Gastrocnemius medialis (tissue), 4 donors: Measurements from ENCODE around the gene DSCAML1. TPM values are rescaled to one million over a fixed set of nuclear protein-coding genes. Genes with fewer than 3 reads are reported as not detected.

Experiments
- ATAC-seq, 2 donors: fragments of 150-250 bp; one replicate each; pipeline ENCODE4 v1.9.1; 2016
- DNase-seq, 2 donors: peaks; one replicate each; pipeline ENCODE4 v3.0.0-alpha.2; 2019
- H3K27ac ChIP-seq, 4 donors: fragments of 200-600 bp; sonication (generic); 1 replicate in 1 of 4; 2 replicates in 3 of 4; pipeline ENCODE4 v1.5.1; 2016 to 2018; ENCODE audit warnings: mild to moderate bottlenecking in 2 of 4, moderate library complexity in 1 of 4
- H3K27me3 ChIP-seq, 3 donors: fragments of 200-600 bp; sonication (generic) in 2 of 3; 1 replicate in 1 of 3; 2 replicates in 2 of 3; pipeline versions ENCODE4 v1.5.1 to v1.6.0; 2016 to 2019; ENCODE audit warnings: mild to moderate bottlenecking in 1 of 3, moderate library complexity in 1 of 3
- H3K36me3 ChIP-seq, 2 donors: fragments of 200-600 bp; sonication (generic) in 1 of 2; one replicate each; pipeline ENCODE4 v1.5.1; 2017 to 2018
- H3K4me1 ChIP-seq, 2 donors: fragments of 200-600 bp; sonication (generic) in 1 of 2; one replicate each; pipeline ENCODE4 v1.5.1; 2016 to 2017; ENCODE audit warnings: mild to moderate bottlenecking in 2 of 2
- H3K4me3 ChIP-seq, 4 donors: fragments of 200-600 bp; sonication (generic) in 3 of 4; 1 replicate in 1 of 4; 2 replicates in 3 of 4; pipeline ENCODE4 v1.5.1; 2016 to 2019; ENCODE audit warnings: mild to moderate bottlenecking in 2 of 4
- H3K9me3 ChIP-seq, 3 donors: fragments of 200-600 bp; sonication (generic) in 2 of 3; 1 replicate in 1 of 3; 2 replicates in 2 of 3; pipeline ENCODE4 v1.5.1; 2016 to 2019
- POLR2A ChIP-seq, 2 donors: fragments of 450-650 bp; IDR thresholded peaks; one replicate each; pipeline ENCODE4 v1.6.1; 2017; ENCODE audit warnings: antibody characterized with exemption in 2 of 2, mild to moderate bottlenecking in 2 of 2, moderate library complexity in 2 of 2
- in situ Hi-C, 4 donors: fragments of 200-750 bp; cut with MboI; loops; one replicate each; pipeline versions ENCODE4 v1.15.0 to v1.8.0; 2017; ENCODE audit warnings: low sequenced_read_pairs in 4 of 4
- intact Hi-C: fragments of 100-400 bp; cut with DNase I; formaldehyde crosslinking; loops from one replicate; pipeline ENCODE4 v1.15.1; 2023; ENCODE audit warnings: low total_unique reads
- total RNA-seq, 4 donors: library from RNA; depleted of rRNA; stranded (reverse); fragments of >200 nt; gene quantifications; one replicate each; pipeline versions ENCODE4 v1.1.0 to v1.2.3, GENCODE V29; 2016
- TF ChIP-seq, protein P1 (sequence below), 5 experiments: fragments of 450-650 bp in 3 of 5; fragments of 200-600 bp in 2 of 5; sonication (generic) in 2 of 5; IDR thresholded peaks in 4 of 5; conservative IDR thresholded peaks in 1 of 5; 1 replicate in 4 of 5; 2 replicates in 1 of 5; pipeline ENCODE4 v1.5.1; 2016 to 2019; ENCODE audit warnings: antibody characterized with exemption in 5 of 5, mild to moderate bottlenecking in 3 of 5, moderate library complexity in 3 of 5

DSCAML1 gene
- total RNA-seq, 4 donors from 2014 or later, result 0.05 to 0.15 (median 0.07) TPM

DNA sequence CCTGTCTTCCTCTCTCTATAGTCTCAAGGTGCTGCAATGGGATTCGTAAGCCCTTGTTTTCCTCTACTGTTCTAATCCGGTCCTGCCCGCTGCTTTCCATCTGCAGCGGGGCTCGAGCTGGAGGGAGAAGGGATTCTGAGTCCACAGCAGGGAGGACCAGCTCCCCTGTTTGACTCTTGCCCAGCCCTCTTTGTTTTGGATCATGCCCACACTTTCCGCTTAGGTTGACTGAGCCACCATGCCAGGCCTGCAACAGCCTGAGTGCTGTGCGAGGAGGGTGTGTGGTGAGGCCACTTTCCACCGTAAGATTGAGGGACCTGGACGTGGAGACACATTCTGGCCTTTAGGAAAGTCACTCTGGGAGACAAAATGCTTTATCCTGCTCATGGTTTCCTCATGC, 411.1 kb downstream of the DSCAML1 start:
- Histone ChIP-seq H3K4me1 (no peaks in the 10 kb centered on the region), H3K4me3 (no peak overlapping the region), H3K27me3 (no peaks in the 10 kb centered on the region), H3K27ac (no peak overlapping the region), H3K9me3 (no peaks in the 10 kb centered on the region), H3K36me3 (peaks cover 0 to 7% of the 10 kb centered on the region in 2 donors)
- in situ Hi-C loops (no loop called here), intact Hi-C loops (no loop called here)
- ATAC-seq, result no peak
- TF ChIP-seq, protein P1, sequence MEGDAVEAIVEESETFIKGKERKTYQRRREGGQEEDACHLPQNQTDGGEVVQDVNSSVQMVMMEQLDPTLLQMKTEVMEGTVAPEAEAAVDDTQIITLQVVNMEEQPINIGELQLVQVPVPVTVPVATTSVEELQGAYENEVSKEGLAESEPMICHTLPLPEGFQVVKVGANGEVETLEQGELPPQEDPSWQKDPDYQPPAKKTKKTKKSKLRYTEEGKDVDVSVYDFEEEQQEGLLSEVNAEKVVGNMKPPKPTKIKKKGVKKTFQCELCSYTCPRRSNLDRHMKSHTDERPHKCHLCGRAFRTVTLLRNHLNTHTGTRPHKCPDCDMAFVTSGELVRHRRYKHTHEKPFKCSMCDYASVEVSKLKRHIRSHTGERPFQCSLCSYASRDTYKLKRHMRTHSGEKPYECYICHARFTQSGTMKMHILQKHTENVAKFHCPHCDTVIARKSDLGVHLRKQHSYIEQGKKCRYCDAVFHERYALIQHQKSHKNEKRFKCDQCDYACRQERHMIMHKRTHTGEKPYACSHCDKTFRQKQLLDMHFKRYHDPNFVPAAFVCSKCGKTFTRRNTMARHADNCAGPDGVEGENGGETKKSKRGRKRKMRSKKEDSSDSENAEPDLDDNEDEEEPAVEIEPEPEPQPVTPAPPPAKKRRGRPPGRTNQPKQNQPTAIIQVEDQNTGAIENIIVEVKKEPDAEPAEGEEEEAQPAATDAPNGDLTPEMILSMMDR (IDR thresholded peaks at IDR 0.05 in 4 of 5, conservative IDR thresholded peaks at IDR 0.05 in 1 of 5), result no peak
- TF ChIP-seq POLR2A (IDR thresholded peaks at IDR 0.05), result no peak
- no peak for DNase-seq

DNA sequence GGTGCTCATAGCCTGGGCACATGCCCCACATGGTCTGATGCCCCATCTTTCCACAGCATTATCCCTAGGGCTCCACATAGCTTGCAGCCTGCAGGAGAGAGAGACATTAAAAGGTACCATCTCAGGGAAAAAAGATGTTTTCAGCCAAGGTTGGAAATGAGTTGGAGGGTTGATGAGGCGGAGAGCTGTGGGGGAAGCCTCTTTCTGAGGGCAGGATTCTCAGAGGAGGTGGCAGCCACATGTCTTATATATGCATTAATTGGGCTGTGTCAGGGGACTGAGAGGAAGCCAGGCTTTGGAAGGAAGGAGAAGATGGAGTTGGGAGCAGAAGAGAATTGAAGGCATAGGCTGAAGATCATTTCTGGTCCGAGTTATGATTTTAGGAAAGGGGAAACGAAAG, 411.5 kb downstream of the DSCAML1 start:
- in situ Hi-C loops, result no loop called here

DNA sequence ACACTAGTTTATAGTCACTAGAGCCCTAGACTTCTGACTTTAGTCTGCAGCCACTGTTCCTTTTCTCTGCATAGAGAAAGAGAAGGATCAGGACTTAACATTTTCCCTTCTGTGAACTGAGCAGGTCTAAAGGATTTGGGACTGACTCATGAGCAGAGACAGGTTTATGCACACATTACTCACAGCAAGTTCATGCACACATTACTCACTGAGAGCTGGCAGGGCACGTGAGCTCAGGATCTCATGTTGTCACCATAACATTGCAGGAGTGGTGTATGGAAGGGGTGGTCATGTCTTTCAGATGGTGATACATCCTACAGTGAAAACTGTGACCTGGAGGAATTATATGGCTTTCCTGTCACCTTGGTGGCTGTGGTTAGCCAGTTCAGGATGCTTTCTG, 413.0 kb downstream of the DSCAML1 start:
- no peak for ATAC-seq
- TF ChIP-seq, protein P1 (IDR thresholded peaks at IDR 0.05 in 4 of 5, conservative IDR thresholded peaks at IDR 0.05 in 1 of 5), result no peak
- TF ChIP-seq POLR2A (IDR thresholded peaks at IDR 0.05), result no peak
- peaks cover 0 to 9% of the 10 kb centered on the region in 2 donors for H3K36me3 ChIP-seq

More for the DNA sequence above, 411.5 kb downstream of the DSCAML1 start:
- intact Hi-C loops, result no loop called here
- Histone ChIP-seq H3K9me3 (no peaks in the 10 kb centered on the region), H3K27me3 (no peaks in the 10 kb centered on the region), H3K4me3 (no peak overlapping the region), H3K36me3 (peaks cover 0 to 9% of the 10 kb centered on the region in 2 donors), H3K4me1 (no peaks in the 10 kb centered on the region), H3K27ac (no peak overlapping the region)
- TF ChIP-seq POLR2A (IDR thresholded peaks at IDR 0.05), result no peak
- TF ChIP-seq, protein P1 (IDR thresholded peaks at IDR 0.05 in 4 of 5, conservative IDR thresholded peaks at IDR 0.05 in 1 of 5), result no peak
- ATAC-seq (no peak), DNase-seq (no peak)

DNA sequence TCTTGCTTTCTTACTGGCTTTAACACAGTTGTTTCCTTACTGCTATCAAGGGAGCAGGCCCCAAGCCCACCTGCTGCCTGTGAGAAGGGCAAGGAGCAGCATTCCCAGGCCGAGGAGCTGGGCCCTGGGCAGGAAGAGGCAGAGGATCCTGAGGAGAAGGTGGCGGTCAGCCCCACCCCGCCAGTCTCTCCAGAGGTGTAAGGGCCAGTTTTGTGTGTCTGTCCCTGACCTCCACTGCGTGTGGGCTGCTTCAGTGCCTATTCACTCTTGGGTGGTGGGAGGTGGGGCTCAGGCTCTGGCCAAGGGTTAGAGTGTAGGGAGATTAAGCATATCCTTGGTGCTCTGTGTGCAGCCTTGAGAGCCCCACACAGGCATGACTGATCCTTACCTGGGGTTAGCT, 414.3 kb downstream of the DSCAML1 start:
- intact Hi-C loops (no loop called here), in situ Hi-C loops (no loop called here)
- ATAC-seq, result no peak

More for the DNA sequence above, 413.0 kb downstream of the DSCAML1 start:
- intact Hi-C loops (no loop called here), in situ Hi-C loops (no loop called here)
- Histone ChIP-seq H3K27me3 (no peaks in the 10 kb centered on the region), H3K4me1 (no peaks in the 10 kb centered on the region), H3K4me3 (no peak overlapping the region), H3K27ac (no peak overlapping the region), H3K9me3 (no peaks in the 10 kb centered on the region)
- DNase-seq, result no peak

More for the DNA sequence above, 414.3 kb downstream of the DSCAML1 start:
- no peak overlapping the region for H3K27ac ChIP-seq
- H3K4me1 ChIP-seq, result no peaks in the 10 kb centered on the region
- peaks cover 0 to 9% of the 10 kb centered on the region in 2 donors for H3K36me3 ChIP-seq
- no peak overlapping the region for H3K4me3 ChIP-seq
- TF ChIP-seq, protein P1 (IDR thresholded peaks at IDR 0.05 in 4 of 5, conservative IDR thresholded peaks at IDR 0.05 in 1 of 5), result no peak
- TF ChIP-seq POLR2A (IDR thresholded peaks at IDR 0.05), result no peak
- no peaks in the 10 kb centered on the region for H3K9me3 ChIP-seq
- no peak for DNase-seq
- H3K27me3 ChIP-seq, result no peaks in the 10 kb centered on the region
